Left ventricle myocardium inferior (tissue), 1 donor: ENCODE data around the gene NRTN. TPM values are rescaled to one million over a fixed set of nuclear protein-coding genes. Genes with fewer than 3 reads are reported as not detected.
"Not testable (repeated sequence)": the region's sequence is repeated elsewhere in the genome, so short reads cannot be mapped to it uniquely, and the experiment has no call there.

Experiments used
- DNase-seq: peaks from one replicate; pipeline ENCODE4 v3.0.0-alpha.2; 2020
- H3K27ac ChIP-seq: fragments of 200-600 bp; replicated peaks from 2 replicates; pipeline ENCODE4 v1.8.0; 2021
- H3K27me3 ChIP-seq: fragments of 200-600 bp; 2 replicates; pipeline ENCODE4 v1.8.0; 2021; ENCODE audit warnings: low read depth
- H3K36me3 ChIP-seq: fragments of 200-600 bp; 2 replicates; pipeline ENCODE4 v1.8.0; 2021
- H3K4me1 ChIP-seq: fragments of 200-600 bp; 2 replicates; pipeline ENCODE4 v1.8.0; 2021
- H3K4me3 ChIP-seq: fragments of 200-600 bp; 2 replicates; pipeline ENCODE4 v1.8.0; 2021; ENCODE audit warnings: mild to moderate bottlenecking, moderate library complexity
- H3K9me3 ChIP-seq: fragments of 200-600 bp; replicated peaks from 2 replicates; pipeline ENCODE4 v1.8.0; 2021
- CTCF ChIP-seq: fragments of 200-600 bp; IDR thresholded peaks from 2 replicates; pipeline ENCODE4 v1.8.0; 2021; ENCODE audit warnings: antibody characterized with exemption, mild to moderate bottlenecking, borderline replicate concordance
- intact Hi-C: fragments of 100-400 bp; cut with micrococcal nuclease; formaldehyde crosslinking; loops from one replicate; pipeline ENCODE4 v1.11.0; 2022
- total RNA-seq: library from RNA; stranded (reverse); fragmentation: NEBNext Ultra II Directional; extraction: Animal tissue kit (Norgen Biotek cat#: 25700); gene quantifications from one replicate; pipeline ENCODE4 v1.2.1, GENCODE V29; 2021
- donor health status: DM: no; HTN: yes; CAD: no; lungs with severe emphysema.

NRTN gene
- total RNA-seq, 1 donor from 2014 or later, result 22.8 TPM

GRCh38 chr19:5838353-5839064, 33.6 kb downstream of the NRTN start:
- intact Hi-C loops, result no loop called here
- no peaks in the 10 kb centered on the region for H3K4me1 ChIP-seq
- TF ChIP-seq CTCF, result no peak
- peaks cover 12% of the 10 kb centered on the region for H3K27me3 ChIP-seq
- no peak for DNase-seq
- no peak overlapping the region for H3K27ac ChIP-seq
- H3K4me3 ChIP-seq, result no peak overlapping the region
- H3K36me3 ChIP-seq, result no peaks in the 10 kb centered on the region
- H3K9me3 ChIP-seq, result no peaks in the 10 kb centered on the region

- Histone ChIP-seq H3K4me1 (no peaks in the 10 kb centered on the region), H3K27ac (no peak within 1 kb of the TSS), H3K9me3 (no peaks in the 10 kb centered on the region), H3K36me3 (no peaks in the 10 kb centered on the region), H3K27me3 (peaks cover 12% of the 10 kb centered on the region), H3K4me3 (no peak within 1 kb of the TSS)
- TF ChIP-seq CTCF, result no peak
- no peak for DNase-seq
- intact Hi-C loops, result no loop called here
Measured at GRCh38 chr19:5839065-5840017, 34.5 kb downstream of the NRTN start, which contains the start of gene FUT6. Gene FUT6 (minus strand): TSS chr19:5839702. CDS start chr19:5832567, 7,135 bp downstream.

GRCh38 chr19:5841735-5842111, 36.9 kb downstream of the NRTN start:
- intact Hi-C loops, H3K4me3 ChIP-seq: not testable (repeated sequence)

GRCh38 chr19:5843295-5843927, 38.5 kb downstream of the NRTN start:
- Histone ChIP-seq H3K9me3 (no peaks in the 10 kb centered on the region), H3K27me3 (peaks cover 5% of the 10 kb centered on the region), H3K36me3 (no peaks in the 10 kb centered on the region), H3K4me3 (no peak overlapping the region), H3K4me1 (no peaks in the 10 kb centered on the region), H3K27ac (no peak overlapping the region)
- intact Hi-C loops, result no loop called here
- no peak for DNase-seq
- TF ChIP-seq CTCF, result no peak

More at GRCh38 chr19:5841735-5842111, 36.9 kb downstream of the NRTN start:
- not testable (repeated sequence) for DNase-seq, H3K36me3 ChIP-seq, H3K4me1 ChIP-seq, H3K27ac ChIP-seq, H3K9me3 ChIP-seq
- H3K27me3 ChIP-seq, result peaks cover 12% of the 10 kb centered on the region

GRCh38 chr19:5844456-5845433, 39.9 kb downstream of the NRTN start:
- Histone ChIP-seq H3K27ac (no peak overlapping the region), H3K4me1 (no peaks in the 10 kb centered on the region), H3K9me3 (no peaks in the 10 kb centered on the region), H3K4me3 (no peak overlapping the region), H3K27me3 (peaks cover 4% of the 10 kb centered on the region), H3K36me3 (no peaks in the 10 kb centered on the region)
- intact Hi-C loops, result no loop called here
- DNase-seq, result no peak
- TF ChIP-seq CTCF, result no peak

DNA sequence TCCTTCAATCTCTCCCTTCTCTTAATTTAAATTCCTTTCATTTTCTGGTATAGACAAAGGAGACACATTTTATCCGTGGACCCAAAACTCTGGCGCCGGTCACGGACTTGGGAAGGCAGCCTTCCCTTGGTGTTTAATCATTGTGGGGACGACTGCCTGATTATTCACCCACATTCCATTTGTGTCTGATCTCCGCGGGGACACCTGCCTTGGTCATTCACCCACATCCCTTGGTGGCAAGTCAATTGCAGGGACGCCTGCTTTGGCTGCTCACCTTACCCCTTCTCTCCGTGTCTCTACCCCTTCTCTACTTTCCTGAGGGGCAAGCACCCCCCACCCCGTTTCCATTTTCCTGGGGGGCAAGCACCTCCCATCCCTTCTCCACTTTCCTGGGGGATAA, 43.0 kb downstream of the NRTN start:
- H3K4me3 ChIP-seq, intact Hi-C loops, H3K27ac ChIP-seq, H3K36me3 ChIP-seq, H3K4me1 ChIP-seq, H3K9me3 ChIP-seq, DNase-seq, H3K27me3 ChIP-seq: not testable (repeated sequence)

DNA sequence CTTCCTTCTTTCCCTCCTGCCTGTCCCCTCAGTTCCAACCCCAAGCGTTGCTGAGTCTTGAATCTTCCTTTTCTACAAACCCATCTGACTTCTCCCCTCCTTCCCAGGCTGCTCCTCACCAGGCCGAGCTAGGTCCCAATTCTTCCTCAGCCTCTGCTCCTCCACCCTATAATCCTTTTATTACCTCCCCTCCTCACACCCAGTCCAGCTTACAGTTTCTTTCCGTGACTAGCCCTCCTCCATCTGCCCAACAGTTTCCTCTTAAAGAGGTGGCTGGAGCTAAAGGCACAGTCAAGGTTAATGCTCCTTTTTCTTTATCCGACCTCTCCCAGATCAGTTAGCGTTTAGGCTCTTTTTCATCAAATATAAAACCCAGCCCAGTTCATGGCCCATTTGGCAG, 43.8 kb downstream of the NRTN start:
- H3K27me3 ChIP-seq, intact Hi-C loops, H3K4me3 ChIP-seq, DNase-seq, H3K4me1 ChIP-seq, H3K27ac ChIP-seq, H3K36me3 ChIP-seq, H3K9me3 ChIP-seq: not testable (repeated sequence)
